Type B pancreatic cell (in vitro differentiated cells): ENCODE results near the gene COX14. TPM values are rescaled to one million over a fixed set of nuclear protein-coding genes. Genes with fewer than 3 reads are reported as not detected.

Experiments used
- DNase-seq: peaks from one replicate; pipeline ENCODE4 v3.0.0; 2021; ENCODE audit warnings: mixed read lengths; ENCODE audit not compliant: unreplicated experiment; ENCODE audit errors: extremely low spot score
- H3K27ac Mint-ChIP-seq: 2 replicates; pipeline ENCODE4 v1.8.0; 2021; ENCODE audit warnings: mild to moderate bottlenecking, mixed read lengths
- H3K27me3 Mint-ChIP-seq: 2 replicates; pipeline ENCODE4 v1.8.0; 2021; ENCODE audit warnings: mixed read lengths
- H3K36me3 Mint-ChIP-seq: 2 replicates; pipeline ENCODE4 v1.8.0; 2021; ENCODE audit warnings: mixed read lengths
- H3K4me1 Mint-ChIP-seq: one replicate; pipeline ENCODE4 v1.8.0; 2021; ENCODE audit warnings: mixed read lengths; ENCODE audit not compliant: unreplicated experiment
- H3K4me3 Mint-ChIP-seq: 2 replicates; pipeline ENCODE4 v1.8.0; 2021; ENCODE audit warnings: mild to moderate bottlenecking, mixed read lengths
- H3K9me3 Mint-ChIP-seq: 2 replicates; pipeline ENCODE4 v1.8.0; 2021; ENCODE audit warnings: mixed read lengths
- CTCF ChIP-seq: fragments of 200-600 bp; sonication (generic); conservative IDR thresholded peaks from 2 replicates; pipeline ENCODE4 v1.5.0; 2021; ENCODE audit warnings: antibody characterized with exemption, mild to moderate bottlenecking
- total RNA-seq: library from RNA; stranded (reverse); gene quantifications from 2 replicates; pipeline ENCODE4 v1.2.1, GENCODE V29; 2021; ENCODE audit warnings: low replicate concordance

The COX14 gene
- total RNA-seq, 1 donor from 2014 or later: 42.6 TPM

- Mint-ChIP-seq H3K4me1 (peaks cover 37% of the 10 kb centered on the region), H3K4me3 (peak overlapping the region; percentile 47), H3K9me3 (no peaks in the 10 kb centered on the region), H3K27ac (peak overlapping the region; percentile 88), H3K27me3 (no peaks in the 10 kb centered on the region), H3K36me3 (no peaks in the 10 kb centered on the region)
- DNase-seq: no peak
- no peak for TF ChIP-seq CTCF
These were observed 1.8 kb upstream of the COX14 start for GRCh38 chr12:50110127-50110761.

GRCh38 chr12:50110762-50111351, 1.2 kb upstream of the COX14 start:
- Mint-ChIP-seq H3K4me1 (peaks cover 39% of the 10 kb centered on the region), H3K27me3 (no peaks in the 10 kb centered on the region), H3K4me3 (peak overlapping the region; percentile 100), H3K9me3 (no peaks in the 10 kb centered on the region), H3K27ac (peak overlapping the region; percentile 88), H3K36me3 (peaks cover 3% of the 10 kb centered on the region)
- TF ChIP-seq CTCF: no peak
- no peak for DNase-seq

- no peak for TF ChIP-seq CTCF
- DNase-seq: no peak
- Mint-ChIP-seq H3K4me1 (peaks cover 37% of the 10 kb centered on the region), H3K9me3 (no peaks in the 10 kb centered on the region), H3K4me3 (peak overlapping the region; percentile 100), H3K27me3 (no peaks in the 10 kb centered on the region), H3K27ac (peak overlapping the region; percentile 100), H3K36me3 (peaks cover 4% of the 10 kb centered on the region)
These were observed 692 bp upstream of the COX14 start for GRCh38 chr12:50111395-50111692.

GRCh38 chr12:50112456-50113218, 601 bp downstream of the COX14 start:
- Mint-ChIP-seq H3K36me3 (peaks cover 8% of the 10 kb centered on the region), H3K9me3 (no peaks in the 10 kb centered on the region), H3K4me3 (peak overlapping the region; percentile 100), H3K27me3 (no peaks in the 10 kb centered on the region), H3K4me1 (peaks cover 37% of the 10 kb centered on the region), H3K27ac (peak overlapping the region; percentile 100)
- no peak for TF ChIP-seq CTCF
- no peak for DNase-seq

GRCh38 chr12:50117057-50117622, 5.1 kb downstream of the COX14 start:
- Mint-ChIP-seq H3K9me3 (no peaks in the 10 kb centered on the region), H3K4me1 (peaks cover 15% of the 10 kb centered on the region), H3K27me3 (no peaks in the 10 kb centered on the region), H3K27ac (no peak overlapping the region), H3K4me3 (no peak overlapping the region), H3K36me3 (peaks cover 14% of the 10 kb centered on the region)
- no peak for TF ChIP-seq CTCF
- DNase-seq: no peak
